ENCODE data around the gene TYMP. TPM values are rescaled to one million over a fixed set of nuclear protein-coding genes. Genes with fewer than 3 reads are reported as not detected.

Gene TYMP
- total RNA-seq, 4 donors from 2014 or later, result 27.4 to 79.2 (median 35.9) TPM

DNA sequence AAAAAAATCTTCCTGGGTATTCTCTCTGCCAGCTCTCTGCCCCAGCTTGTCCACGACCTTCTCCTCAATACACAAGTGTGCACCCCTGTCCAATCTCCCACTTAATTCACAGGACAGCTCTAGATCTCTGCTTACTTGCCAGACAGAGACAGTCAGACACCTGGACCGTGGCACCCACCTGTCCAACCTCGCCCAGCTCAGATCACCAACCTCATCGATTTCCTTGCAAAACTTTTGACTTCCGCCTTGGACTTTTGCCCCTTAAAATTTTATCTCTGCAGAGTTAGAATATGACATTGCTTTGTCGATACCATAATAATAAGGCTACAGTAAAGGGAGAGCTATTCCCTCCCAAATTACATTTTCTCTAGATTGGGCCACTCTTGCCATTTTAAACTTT, 32.7 kb downstream of the TYMP start:
- H3K4me1 ChIP-seq, result peaks cover 0 to 5% (median 0%) of the 10 kb centered on the region in 4 donors
- intact Hi-C loops (cut with DNase I), result no loop called here
- 91% methylated on average over 6 of the region's 6 CpGs for WGBS

DNA sequence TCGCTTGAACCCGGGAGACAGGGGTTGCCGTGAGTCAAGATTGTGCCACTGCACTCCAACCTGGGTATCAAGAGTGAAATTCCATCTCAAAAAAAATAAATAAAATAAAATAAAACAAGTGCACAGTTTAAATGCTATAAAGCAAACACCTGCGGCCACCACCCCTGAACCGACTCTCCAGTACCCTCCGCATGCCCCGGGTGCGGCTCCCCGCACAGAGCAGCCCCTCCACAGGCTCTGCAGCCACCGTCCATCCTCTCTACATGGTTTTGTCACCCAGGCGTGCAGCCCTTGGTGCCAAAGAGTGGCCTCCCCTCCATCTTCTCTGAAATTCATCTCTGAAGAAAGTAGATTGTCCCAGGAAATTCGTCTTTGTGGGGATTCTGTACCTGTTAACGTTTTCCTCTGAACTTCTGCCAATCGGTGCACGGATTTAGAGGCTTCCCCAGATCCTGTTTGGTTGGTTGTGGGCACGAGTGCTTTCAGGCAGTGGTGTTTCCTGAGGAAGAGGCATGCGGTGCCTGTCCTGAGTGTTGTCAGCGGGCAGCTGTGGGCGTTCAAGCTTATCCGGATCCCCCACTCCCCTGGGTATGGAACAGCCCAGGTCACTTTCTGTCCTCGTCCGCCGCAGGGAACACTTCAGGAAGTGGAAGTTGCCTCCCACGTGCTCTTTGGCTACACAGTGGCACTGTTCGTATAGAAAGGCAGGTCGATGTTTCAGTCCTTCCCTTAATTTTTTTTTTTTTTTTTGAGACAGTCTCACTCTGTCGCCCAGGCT, 39.1 kb downstream of the TYMP start:
- no peaks in the 10 kb centered on the region for H3K4me1 ChIP-seq
- no peak overlapping the region for H3K27ac ChIP-seq (replicated peaks in 1 of 4)
- intact Hi-C loops (cut with DNase I), result no loop called here
- H3K27me3 ChIP-seq, result peaks cover 0 to 43% (median 3%) of the 10 kb centered on the region in 4 donors
- 71% methylated on average over 27 of the region's 27 CpGs for WGBS
- no peak overlapping the region for H3K4me3 ChIP-seq
- TF ChIP-seq EP300 (IDR thresholded peaks at IDR 0.05) (no peak), POLR2AphosphoS5 (IDR thresholded peaks at IDR 0.05) (no peak), POLR2A (IDR thresholded peaks at IDR 0.05; ENCODE audit: low read depth) (no peak)
- TF ChIP-seq, protein P1, sequence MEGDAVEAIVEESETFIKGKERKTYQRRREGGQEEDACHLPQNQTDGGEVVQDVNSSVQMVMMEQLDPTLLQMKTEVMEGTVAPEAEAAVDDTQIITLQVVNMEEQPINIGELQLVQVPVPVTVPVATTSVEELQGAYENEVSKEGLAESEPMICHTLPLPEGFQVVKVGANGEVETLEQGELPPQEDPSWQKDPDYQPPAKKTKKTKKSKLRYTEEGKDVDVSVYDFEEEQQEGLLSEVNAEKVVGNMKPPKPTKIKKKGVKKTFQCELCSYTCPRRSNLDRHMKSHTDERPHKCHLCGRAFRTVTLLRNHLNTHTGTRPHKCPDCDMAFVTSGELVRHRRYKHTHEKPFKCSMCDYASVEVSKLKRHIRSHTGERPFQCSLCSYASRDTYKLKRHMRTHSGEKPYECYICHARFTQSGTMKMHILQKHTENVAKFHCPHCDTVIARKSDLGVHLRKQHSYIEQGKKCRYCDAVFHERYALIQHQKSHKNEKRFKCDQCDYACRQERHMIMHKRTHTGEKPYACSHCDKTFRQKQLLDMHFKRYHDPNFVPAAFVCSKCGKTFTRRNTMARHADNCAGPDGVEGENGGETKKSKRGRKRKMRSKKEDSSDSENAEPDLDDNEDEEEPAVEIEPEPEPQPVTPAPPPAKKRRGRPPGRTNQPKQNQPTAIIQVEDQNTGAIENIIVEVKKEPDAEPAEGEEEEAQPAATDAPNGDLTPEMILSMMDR (IDR thresholded peaks at IDR 0.05), result no peak
- no peaks in the 10 kb centered on the region for H3K36me3 ChIP-seq
- no peaks in the 10 kb centered on the region for H3K9me3 ChIP-seq
- DNase-seq (ENCODE audit: extremely low spot score), result no peak

More for the DNA sequence above, 32.7 kb downstream of the TYMP start:
- Histone ChIP-seq H3K36me3 (peaks cover 0 to 3% (median under 1%) of the 10 kb centered on the region in 4 donors), H3K27ac (replicated peaks in 1 of 4) (no peak overlapping the region), H3K27me3 (peaks cover 0 to 11% (median 0%) of the 10 kb centered on the region in 4 donors), H3K9me3 (no peaks in the 10 kb centered on the region), H3K4me3 (no peak overlapping the region)
- TF ChIP-seq POLR2A (IDR thresholded peaks at IDR 0.05; ENCODE audit: low read depth), result no peak
- TF ChIP-seq, protein P1 (IDR thresholded peaks at IDR 0.05), result no peak
- no peak for TF ChIP-seq POLR2AphosphoS5 (IDR thresholded peaks at IDR 0.05)
- TF ChIP-seq EP300 (IDR thresholded peaks at IDR 0.05), result no peak
- no peak for DNase-seq (ENCODE audit: extremely low spot score)

DNA sequence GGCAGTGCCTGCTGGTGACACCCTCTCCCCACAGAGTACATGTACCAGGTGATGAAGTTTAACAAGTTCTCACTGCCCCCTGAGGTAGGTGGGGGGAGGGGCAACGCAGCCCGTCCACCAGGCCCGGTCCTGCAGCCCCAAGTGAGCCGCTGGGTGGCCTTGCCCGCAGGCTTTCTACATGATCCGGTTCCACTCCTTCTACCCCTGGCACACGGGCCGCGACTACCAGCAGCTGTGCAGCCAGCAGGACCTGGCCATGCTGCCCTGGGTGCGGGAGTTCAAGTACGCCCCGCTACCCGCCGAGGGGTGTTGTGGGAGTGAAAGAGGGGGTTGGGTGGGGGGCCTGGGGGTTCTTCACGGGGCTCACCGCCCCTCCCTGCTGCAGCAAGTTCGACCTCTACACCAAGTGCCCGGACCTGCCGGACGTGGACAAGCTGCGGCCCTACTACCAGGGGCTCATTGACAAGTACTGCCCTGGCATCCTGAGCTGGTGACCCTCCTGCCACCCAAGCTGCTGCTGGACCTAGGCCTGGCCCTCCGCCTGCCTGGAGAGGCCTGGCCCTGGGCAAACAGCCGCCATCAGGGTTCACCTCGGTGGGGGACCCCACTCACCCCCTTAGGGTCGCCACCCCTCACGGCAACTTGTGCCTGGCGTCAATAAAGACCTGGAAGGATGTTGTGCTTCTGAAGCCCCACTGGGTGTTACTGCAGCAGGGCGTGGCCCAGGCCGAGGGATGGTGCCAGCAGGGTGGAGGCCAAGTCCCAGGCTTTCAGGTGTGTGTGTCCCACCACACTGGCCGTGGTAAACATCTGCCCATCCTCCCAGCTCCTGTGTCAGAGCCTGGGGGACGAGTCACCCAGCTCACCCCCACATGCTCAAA, 40.2 kb downstream of the TYMP start:
- DNase-seq (ENCODE audit: extremely low spot score), result no peak
- no peak overlapping the region for H3K4me3 ChIP-seq
- H3K4me1 ChIP-seq, result no peaks in the 10 kb centered on the region
- H3K27ac ChIP-seq (replicated peaks in 1 of 4), result no peak overlapping the region
- TF ChIP-seq, protein P1 (IDR thresholded peaks at IDR 0.05), result no peak
- TF ChIP-seq POLR2AphosphoS5 (IDR thresholded peaks at IDR 0.05) (no peak), POLR2A (IDR thresholded peaks at IDR 0.05; ENCODE audit: low read depth) (no peak), EP300 (IDR thresholded peaks at IDR 0.05) (no peak)
- 74% methylated on average over 18 of the region's 31 CpGs for WGBS
- intact Hi-C loops (cut with DNase I), result no loop called here
- peaks cover 0 to 52% (median 7%) of the 10 kb centered on the region in 4 donors for H3K27me3 ChIP-seq
- no peaks in the 10 kb centered on the region for H3K36me3 ChIP-seq
- no peaks in the 10 kb centered on the region for H3K9me3 ChIP-seq

- intact Hi-C loops (cut with DNase I), result no loop called here
Measured at GRCh38 chr22:50488886-50489285, 40.9 kb downstream of the TYMP start.

More at GRCh38 chr22:50488886-50489285, 40.9 kb downstream of the TYMP start:
- Histone ChIP-seq H3K9me3 (no peaks in the 10 kb centered on the region), H3K27ac (replicated peaks in 1 of 4) (no peak overlapping the region), H3K4me3 (no peak overlapping the region), H3K36me3 (no peaks in the 10 kb centered on the region), H3K4me1 (no peaks in the 10 kb centered on the region), H3K27me3 (peaks cover 0 to 59% (median 11%) of the 10 kb centered on the region in 4 donors)
- DNase-seq (ENCODE audit: extremely low spot score), result no peak
- WGBS, result 72% methylated on average over 15 of the region's 19 CpGs
- no peak for TF ChIP-seq POLR2AphosphoS5 (IDR thresholded peaks at IDR 0.05)
- TF ChIP-seq EP300 (IDR thresholded peaks at IDR 0.05), result no peak
- TF ChIP-seq POLR2A (IDR thresholded peaks at IDR 0.05; ENCODE audit: low read depth), result no peak
- TF ChIP-seq, protein P1 (IDR thresholded peaks at IDR 0.05), result no peak
